Glutamatergic neuron (in vitro differentiated cells): Measurements from ENCODE around the gene ACBD6. TPM values are rescaled to one million over a fixed set of nuclear protein-coding genes. Genes with fewer than 3 reads are reported as not detected.

Source experiments
- DNase-seq: peaks from one replicate; pipeline ENCODE4 v3.0.0; 2022
- H3K27ac Mint-ChIP-seq: one replicate; pipeline ENCODE4 v1.8.0; 2020; ENCODE audit warnings: mild to moderate bottlenecking, mixed read lengths, inconsistent platforms; ENCODE audit not compliant: unreplicated experiment
- H3K27me3 Mint-ChIP-seq: one replicate; pipeline ENCODE4 v1.8.0; 2020; ENCODE audit warnings: mild to moderate bottlenecking, moderate library complexity, mixed read lengths, inconsistent platforms; ENCODE audit not compliant: unreplicated experiment
- H3K36me3 Mint-ChIP-seq: one replicate; pipeline ENCODE4 v1.8.0; 2020; ENCODE audit warnings: mild to moderate bottlenecking, mixed read lengths, inconsistent platforms; ENCODE audit not compliant: unreplicated experiment
- H3K4me1 Mint-ChIP-seq: one replicate; pipeline ENCODE4 v1.8.0; 2020; ENCODE audit warnings: mild to moderate bottlenecking, low read depth, mixed read lengths, inconsistent platforms; ENCODE audit not compliant: unreplicated experiment
- H3K4me3 Mint-ChIP-seq: one replicate; pipeline ENCODE4 v1.8.0; 2020; ENCODE audit warnings: mild to moderate bottlenecking, mixed read lengths, inconsistent platforms; ENCODE audit not compliant: unreplicated experiment
- H3K9me3 Mint-ChIP-seq: one replicate; pipeline ENCODE4 v1.8.0; 2020; ENCODE audit warnings: mild to moderate bottlenecking, moderate library complexity, mixed read lengths, inconsistent platforms; ENCODE audit not compliant: unreplicated experiment
- total RNA-seq: library from RNA; stranded (reverse); fragmentation: NEBNext Ultra II Directional; extraction: Animal tissue kit (Norgen Biotek cat#: 25700); gene quantifications from one replicate; pipeline ENCODE4 v1.2.1, GENCODE V29; 2021; ENCODE audit not compliant: unreplicated experiment
- TF ChIP-seq, protein P1 (sequence below): fragments of 200-600 bp; sonication (generic); IDR thresholded peaks from one replicate; pipeline ENCODE4 v1.5.0; 2021; ENCODE audit not compliant: partially characterized antibody, unreplicated experiment

Gene ACBD6
- total RNA-seq, 1 donor from 2014 or later = 52.9 TPM

DNA sequence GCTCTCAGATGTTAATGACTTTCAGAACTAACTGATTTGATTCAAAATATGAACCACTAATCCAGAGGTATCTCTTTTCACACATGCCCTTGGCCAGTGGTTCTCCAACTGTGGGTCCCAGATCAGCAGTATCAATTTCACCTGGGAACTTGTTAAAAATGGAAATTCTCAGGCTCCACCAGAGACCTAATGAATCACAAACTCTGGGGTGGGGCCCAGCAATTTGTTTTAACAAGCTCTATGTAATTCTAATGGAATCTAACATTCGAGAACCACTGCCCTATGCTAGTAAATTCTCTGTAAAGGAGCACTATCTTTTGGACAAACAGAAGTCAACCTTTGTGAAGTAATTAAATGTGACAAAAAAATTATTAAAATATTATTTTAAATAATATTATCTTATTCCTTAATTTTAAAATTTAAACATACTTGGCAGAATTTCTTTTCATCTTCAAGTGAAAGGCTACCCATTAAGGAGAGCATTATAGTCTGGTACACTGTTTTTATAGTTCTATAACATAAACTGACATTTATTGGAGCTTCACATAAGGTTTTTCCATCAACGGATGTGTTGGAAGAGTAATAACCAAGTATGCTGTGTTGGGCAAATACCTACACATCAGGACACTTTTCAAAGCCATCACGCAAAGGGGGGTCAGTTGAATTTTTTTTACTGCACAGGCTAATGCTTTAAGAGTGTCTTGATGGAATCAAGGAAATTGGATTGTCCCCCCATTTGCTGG, 141.9 kb downstream of the ACBD6 start:
- Mint-ChIP-seq H3K9me3 (no peaks in the 10 kb centered on the region), H3K36me3 (no peaks in the 10 kb centered on the region), H3K4me1 (peaks cover 11% of the 10 kb centered on the region), H3K27me3 (no peaks in the 10 kb centered on the region), H3K4me3 (no peak overlapping the region), H3K27ac (no peak overlapping the region)
- TF ChIP-seq, protein P1, sequence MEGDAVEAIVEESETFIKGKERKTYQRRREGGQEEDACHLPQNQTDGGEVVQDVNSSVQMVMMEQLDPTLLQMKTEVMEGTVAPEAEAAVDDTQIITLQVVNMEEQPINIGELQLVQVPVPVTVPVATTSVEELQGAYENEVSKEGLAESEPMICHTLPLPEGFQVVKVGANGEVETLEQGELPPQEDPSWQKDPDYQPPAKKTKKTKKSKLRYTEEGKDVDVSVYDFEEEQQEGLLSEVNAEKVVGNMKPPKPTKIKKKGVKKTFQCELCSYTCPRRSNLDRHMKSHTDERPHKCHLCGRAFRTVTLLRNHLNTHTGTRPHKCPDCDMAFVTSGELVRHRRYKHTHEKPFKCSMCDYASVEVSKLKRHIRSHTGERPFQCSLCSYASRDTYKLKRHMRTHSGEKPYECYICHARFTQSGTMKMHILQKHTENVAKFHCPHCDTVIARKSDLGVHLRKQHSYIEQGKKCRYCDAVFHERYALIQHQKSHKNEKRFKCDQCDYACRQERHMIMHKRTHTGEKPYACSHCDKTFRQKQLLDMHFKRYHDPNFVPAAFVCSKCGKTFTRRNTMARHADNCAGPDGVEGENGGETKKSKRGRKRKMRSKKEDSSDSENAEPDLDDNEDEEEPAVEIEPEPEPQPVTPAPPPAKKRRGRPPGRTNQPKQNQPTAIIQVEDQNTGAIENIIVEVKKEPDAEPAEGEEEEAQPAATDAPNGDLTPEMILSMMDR = no peak
- no peak for DNase-seq

DNA sequence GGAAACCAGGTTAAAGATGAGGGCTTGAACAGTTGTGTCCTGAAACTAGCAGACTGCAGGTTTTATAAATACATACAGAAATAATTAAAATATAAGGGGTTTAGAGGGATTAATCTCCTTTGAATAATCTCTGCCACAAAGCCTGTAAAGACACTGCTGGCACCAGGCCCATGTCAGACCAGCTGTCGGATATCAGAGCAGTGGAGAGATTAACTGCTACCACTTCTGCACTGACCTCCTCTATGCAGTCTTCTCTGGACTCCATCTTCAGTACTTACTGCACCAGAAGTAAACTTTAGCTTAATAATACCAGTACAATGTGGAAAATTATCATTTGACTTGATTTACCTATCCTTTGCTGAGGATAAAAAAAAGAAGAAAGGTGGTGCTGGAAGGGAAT, 143.7 kb downstream of the ACBD6 start:
- Mint-ChIP-seq H3K27me3 (peaks cover 2% of the 10 kb centered on the region), H3K4me3 (no peak overlapping the region), H3K27ac (no peak overlapping the region), H3K36me3 (no peaks in the 10 kb centered on the region), H3K4me1 (peaks cover 19% of the 10 kb centered on the region), H3K9me3 (peaks cover 2% of the 10 kb centered on the region)
- TF ChIP-seq, protein P1 = no peak
- peak; percentile 35 for DNase-seq

DNA sequence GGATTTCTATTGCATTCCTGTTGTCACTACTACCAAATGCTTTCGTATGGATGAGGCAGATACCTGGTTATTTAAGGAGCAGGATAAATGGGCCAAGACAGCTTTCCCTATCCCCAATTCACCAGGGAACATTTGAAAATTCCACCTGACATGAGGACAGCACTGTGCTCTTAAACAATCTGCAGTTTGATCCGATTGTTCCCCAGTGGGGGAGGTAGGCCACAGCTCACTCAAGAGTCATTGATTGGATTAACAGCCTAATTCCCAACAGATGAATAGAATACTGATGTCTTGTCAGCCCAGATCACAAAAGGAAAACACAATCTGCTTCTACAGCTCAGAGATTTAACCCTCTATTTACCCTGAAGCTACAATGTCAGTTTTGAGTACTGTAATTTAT, 148.4 kb downstream of the ACBD6 start:
- Mint-ChIP-seq H3K27me3 (peaks cover 2% of the 10 kb centered on the region), H3K9me3 (peaks cover 2% of the 10 kb centered on the region), H3K27ac (no peak overlapping the region), H3K4me1 (peaks cover 13% of the 10 kb centered on the region), H3K4me3 (peak overlapping the region; percentile 28), H3K36me3 (no peaks in the 10 kb centered on the region)
- TF ChIP-seq, protein P1 = no peak
- DNase-seq = peak; percentile 31

DNA sequence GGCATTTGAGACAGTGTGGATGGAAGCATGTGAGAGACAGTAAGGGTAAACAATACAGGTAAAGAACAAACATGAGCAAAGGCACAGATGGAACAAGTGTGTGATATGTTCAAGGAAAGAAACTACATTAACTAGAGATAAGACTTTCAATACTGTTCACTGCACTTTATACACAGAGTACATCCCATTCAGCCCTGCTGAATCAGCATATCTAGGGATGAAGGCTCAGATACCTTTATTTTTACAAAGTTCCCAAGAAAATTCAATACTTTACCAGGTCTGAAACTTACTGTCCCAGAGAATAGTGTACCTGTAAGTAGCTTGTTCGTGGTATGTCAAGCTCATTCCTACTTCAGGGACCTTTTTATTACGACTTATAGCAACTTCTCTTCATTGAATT, 149.8 kb downstream of the ACBD6 start:
- no peak for DNase-seq
- TF ChIP-seq, protein P1 = no peak
- Mint-ChIP-seq H3K4me3 (no peak overlapping the region), H3K36me3 (no peaks in the 10 kb centered on the region), H3K4me1 (peaks cover 9% of the 10 kb centered on the region), H3K27me3 (peaks cover 2% of the 10 kb centered on the region), H3K27ac (no peak overlapping the region), H3K9me3 (peaks cover 2% of the 10 kb centered on the region)

DNA sequence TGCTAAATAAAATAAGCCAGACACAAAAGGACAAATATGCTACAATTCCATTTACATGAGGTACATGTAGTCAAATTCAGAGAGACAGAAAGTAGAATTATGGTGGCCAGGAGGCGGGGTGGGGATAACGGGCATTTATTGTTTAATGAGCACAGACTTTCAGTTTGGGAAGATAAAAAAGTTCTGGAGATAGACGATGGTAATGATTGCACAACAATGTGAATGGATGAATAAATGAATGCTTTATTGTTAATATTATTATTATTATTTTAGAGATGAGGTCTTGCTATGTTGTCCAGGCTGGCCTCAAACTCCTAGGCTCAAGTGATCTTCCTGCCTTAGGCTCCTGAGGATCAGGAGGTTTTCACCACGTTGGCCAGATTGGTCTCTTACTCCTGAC, 150.4 kb downstream of the ACBD6 start:
- peaks cover 2% of the 10 kb centered on the region for H3K9me3 Mint-ChIP-seq

More for the DNA sequence above, 150.4 kb downstream of the ACBD6 start:
- peaks cover 9% of the 10 kb centered on the region for H3K4me1 Mint-ChIP-seq
- no peak overlapping the region for H3K4me3 Mint-ChIP-seq
- DNase-seq = no peak
- peaks cover 2% of the 10 kb centered on the region for H3K27me3 Mint-ChIP-seq
- H3K27ac Mint-ChIP-seq = no peak overlapping the region
- H3K36me3 Mint-ChIP-seq = no peaks in the 10 kb centered on the region
- TF ChIP-seq, protein P1 = no peak
